H1 (cell line): ENCODE measurements around the gene FXN. TPM values are rescaled to one million over a fixed set of nuclear protein-coding genes. Genes with fewer than 3 reads are reported as not detected.

Source experiments
- ATF2 ChIP-seq: IDR thresholded peaks from 2 replicates; pipeline ENCODE4 v1.6.1; 2012; ENCODE audit warnings: low read length, inconsistent platforms
- BRCA1 ChIP-seq: IDR thresholded peaks from 2 replicates; pipeline ENCODE4 v1.6.1; 2012; ENCODE audit warnings: low read depth, low read length, improper control_type of control experiment
- CHD2 ChIP-seq: IDR thresholded peaks from 2 replicates; pipeline ENCODE4 v1.6.1; 2012; ENCODE audit warnings: low read length, improper control_type of control experiment
- EZH2 ChIP-seq: fragments of 200-600 bp; sonication (generic); IDR thresholded peaks from 2 replicates; pipeline ENCODE4 v1.7.1; 2012; ENCODE audit warnings: low read depth, mild to moderate bottlenecking, moderate library complexity, low read length, inconsistent platforms; ENCODE audit not compliant: severe bottlenecking
- FOSL1 ChIP-seq: IDR thresholded peaks from 2 replicates; pipeline ENCODE4 v1.6.1; 2011; ENCODE audit warnings: mild to moderate bottlenecking, low read depth, low read length, moderate library complexity; ENCODE audit not compliant: insufficient read depth
- HDAC2 ChIP-seq, 2 experiments: fragments of 300-600 bp in 1 of 2; sonication (generic) in 1 of 2; IDR thresholded peaks; 2 replicates each; pipeline ENCODE4 v1.6.1; 2011 to 2012; ENCODE audit warnings: low read depth in 2 of 2, low read length in 2 of 2, mild to moderate bottlenecking in 2 of 2, moderate library complexity in 2 of 2, borderline replicate concordance in 1 of 2, inconsistent platforms in 1 of 2
- HDAC6 ChIP-seq: IDR thresholded peaks from one replicate; pipeline ENCODE4 v1.7.1; 2012; ENCODE audit warnings: low read depth, mild to moderate bottlenecking, inconsistent platforms, low read length, moderate library complexity
- JUND ChIP-seq: IDR thresholded peaks from 2 replicates; pipeline ENCODE4 v1.6.1; 2011; ENCODE audit warnings: mild to moderate bottlenecking, improper control_type of control experiment, low read length
- polyA plus RNA-seq, 7 experiments: library from polyadenylated mRNA; depleted of rRNA in 3 of 7; stranded (reverse) in 5 of 7; unstranded in 2 of 7; fragments of >200 nt in 5 of 7; fragments of 200-250 nt in 2 of 7; gene quantifications; 1 replicate in 5 of 7; 2 replicates in 1 of 7; 4 replicates in 1 of 7; pipeline versions ENCODE4 v1.2.1 to v1.2.3, GENCODE V29; 2011 to 2013; ENCODE audit warnings: missing spikeins in 2 of 7, mixed read lengths in 2 of 7
- total RNA-seq: library from RNA; stranded (reverse); fragmentation: NEBNext Ultra II Directional; extraction: Animal tissue kit (Norgen Biotek cat#: 25700); gene quantifications from 2 replicates; pipeline ENCODE4 v1.2.1, GENCODE V29; 2021
- TF ChIP-seq, protein P1 (sequence below): fragments of 300-600 bp; sonication (generic); IDR thresholded peaks from 2 replicates; pipeline ENCODE4 v1.7.1; 2012; ENCODE audit warnings: low read length, moderate library complexity, mild to moderate bottlenecking, inconsistent platforms; ENCODE audit not compliant: insufficient replicate concordance
- TF ChIP-seq, protein P2 (sequence below): IDR thresholded peaks from 2 replicates; pipeline ENCODE4 v1.6.1; 2012; ENCODE audit warnings: inconsistent platforms

Gene FXN
- total and polyA plus RNA-seq, 2 of the 8 experiments (the other 6 are each of a cell fraction or from before 2014, with no cell fraction given), result 34.2 to 37.5 TPM

DNA sequence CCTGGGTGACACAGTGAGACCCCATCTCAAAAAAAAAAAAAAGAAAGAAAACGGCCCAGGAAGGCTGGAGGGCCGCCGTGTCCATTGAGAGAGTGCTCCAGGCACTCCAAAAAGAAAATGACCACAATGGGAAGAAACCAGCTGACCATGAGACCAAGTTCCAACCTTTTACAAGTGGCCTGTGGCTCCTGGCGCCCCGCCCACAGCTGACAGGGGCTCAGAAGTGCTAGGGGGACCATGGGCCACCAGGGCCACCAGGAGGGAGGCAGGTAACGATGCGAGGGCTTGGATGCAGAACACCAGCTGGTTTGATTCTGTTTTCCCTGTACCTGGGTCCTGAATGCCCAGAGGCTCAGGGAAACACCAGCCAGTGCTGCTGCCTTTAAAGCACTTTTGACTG, 34.6 kb downstream of the FXN start (continued):
- TF ChIP-seq, protein P1, sequence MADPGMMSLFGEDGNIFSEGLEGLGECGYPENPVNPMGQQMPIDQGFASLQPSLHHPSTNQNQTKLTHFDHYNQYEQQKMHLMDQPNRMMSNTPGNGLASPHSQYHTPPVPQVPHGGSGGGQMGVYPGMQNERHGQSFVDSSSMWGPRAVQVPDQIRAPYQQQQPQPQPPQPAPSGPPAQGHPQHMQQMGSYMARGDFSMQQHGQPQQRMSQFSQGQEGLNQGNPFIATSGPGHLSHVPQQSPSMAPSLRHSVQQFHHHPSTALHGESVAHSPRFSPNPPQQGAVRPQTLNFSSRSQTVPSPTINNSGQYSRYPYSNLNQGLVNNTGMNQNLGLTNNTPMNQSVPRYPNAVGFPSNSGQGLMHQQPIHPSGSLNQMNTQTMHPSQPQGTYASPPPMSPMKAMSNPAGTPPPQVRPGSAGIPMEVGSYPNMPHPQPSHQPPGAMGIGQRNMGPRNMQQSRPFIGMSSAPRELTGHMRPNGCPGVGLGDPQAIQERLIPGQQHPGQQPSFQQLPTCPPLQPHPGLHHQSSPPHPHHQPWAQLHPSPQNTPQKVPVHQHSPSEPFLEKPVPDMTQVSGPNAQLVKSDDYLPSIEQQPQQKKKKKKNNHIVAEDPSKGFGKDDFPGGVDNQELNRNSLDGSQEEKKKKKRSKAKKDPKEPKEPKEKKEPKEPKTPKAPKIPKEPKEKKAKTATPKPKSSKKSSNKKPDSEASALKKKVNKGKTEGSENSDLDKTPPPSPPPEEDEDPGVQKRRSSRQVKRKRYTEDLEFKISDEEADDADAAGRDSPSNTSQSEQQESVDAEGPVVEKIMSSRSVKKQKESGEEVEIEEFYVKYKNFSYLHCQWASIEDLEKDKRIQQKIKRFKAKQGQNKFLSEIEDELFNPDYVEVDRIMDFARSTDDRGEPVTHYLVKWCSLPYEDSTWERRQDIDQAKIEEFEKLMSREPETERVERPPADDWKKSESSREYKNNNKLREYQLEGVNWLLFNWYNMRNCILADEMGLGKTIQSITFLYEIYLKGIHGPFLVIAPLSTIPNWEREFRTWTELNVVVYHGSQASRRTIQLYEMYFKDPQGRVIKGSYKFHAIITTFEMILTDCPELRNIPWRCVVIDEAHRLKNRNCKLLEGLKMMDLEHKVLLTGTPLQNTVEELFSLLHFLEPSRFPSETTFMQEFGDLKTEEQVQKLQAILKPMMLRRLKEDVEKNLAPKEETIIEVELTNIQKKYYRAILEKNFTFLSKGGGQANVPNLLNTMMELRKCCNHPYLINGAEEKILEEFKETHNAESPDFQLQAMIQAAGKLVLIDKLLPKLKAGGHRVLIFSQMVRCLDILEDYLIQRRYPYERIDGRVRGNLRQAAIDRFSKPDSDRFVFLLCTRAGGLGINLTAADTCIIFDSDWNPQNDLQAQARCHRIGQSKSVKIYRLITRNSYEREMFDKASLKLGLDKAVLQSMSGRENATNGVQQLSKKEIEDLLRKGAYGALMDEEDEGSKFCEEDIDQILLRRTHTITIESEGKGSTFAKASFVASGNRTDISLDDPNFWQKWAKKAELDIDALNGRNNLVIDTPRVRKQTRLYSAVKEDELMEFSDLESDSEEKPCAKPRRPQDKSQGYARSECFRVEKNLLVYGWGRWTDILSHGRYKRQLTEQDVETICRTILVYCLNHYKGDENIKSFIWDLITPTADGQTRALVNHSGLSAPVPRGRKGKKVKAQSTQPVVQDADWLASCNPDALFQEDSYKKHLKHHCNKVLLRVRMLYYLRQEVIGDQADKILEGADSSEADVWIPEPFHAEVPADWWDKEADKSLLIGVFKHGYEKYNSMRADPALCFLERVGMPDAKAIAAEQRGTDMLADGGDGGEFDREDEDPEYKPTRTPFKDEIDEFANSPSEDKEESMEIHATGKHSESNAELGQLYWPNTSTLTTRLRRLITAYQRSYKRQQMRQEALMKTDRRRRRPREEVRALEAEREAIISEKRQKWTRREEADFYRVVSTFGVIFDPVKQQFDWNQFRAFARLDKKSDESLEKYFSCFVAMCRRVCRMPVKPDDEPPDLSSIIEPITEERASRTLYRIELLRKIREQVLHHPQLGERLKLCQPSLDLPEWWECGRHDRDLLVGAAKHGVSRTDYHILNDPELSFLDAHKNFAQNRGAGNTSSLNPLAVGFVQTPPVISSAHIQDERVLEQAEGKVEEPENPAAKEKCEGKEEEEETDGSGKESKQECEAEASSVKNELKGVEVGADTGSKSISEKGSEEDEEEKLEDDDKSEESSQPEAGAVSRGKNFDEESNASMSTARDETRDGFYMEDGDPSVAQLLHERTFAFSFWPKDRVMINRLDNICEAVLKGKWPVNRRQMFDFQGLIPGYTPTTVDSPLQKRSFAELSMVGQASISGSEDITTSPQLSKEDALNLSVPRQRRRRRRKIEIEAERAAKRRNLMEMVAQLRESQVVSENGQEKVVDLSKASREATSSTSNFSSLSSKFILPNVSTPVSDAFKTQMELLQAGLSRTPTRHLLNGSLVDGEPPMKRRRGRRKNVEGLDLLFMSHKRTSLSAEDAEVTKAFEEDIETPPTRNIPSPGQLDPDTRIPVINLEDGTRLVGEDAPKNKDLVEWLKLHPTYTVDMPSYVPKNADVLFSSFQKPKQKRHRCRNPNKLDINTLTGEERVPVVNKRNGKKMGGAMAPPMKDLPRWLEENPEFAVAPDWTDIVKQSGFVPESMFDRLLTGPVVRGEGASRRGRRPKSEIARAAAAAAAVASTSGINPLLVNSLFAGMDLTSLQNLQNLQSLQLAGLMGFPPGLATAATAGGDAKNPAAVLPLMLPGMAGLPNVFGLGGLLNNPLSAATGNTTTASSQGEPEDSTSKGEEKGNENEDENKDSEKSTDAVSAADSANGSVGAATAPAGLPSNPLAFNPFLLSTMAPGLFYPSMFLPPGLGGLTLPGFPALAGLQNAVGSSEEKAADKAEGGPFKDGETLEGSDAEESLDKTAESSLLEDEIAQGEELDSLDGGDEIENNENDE, result no peak
- no peak for TF ChIP-seq FOSL1
- TF ChIP-seq, protein P2, sequence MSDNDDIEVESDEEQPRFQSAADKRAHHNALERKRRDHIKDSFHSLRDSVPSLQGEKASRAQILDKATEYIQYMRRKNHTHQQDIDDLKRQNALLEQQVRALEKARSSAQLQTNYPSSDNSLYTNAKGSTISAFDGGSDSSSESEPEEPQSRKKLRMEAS, result no peak
- no peak for TF ChIP-seq HDAC2 (IDR thresholded peaks at IDR 0.05; ENCODE audit: borderline replicate concordance in 1 of 2, low read depth in 2 of 2, low read length in 2 of 2)
- TF ChIP-seq EZH2, result no peak
- no peak for TF ChIP-seq ATF2
- no peak for TF ChIP-seq JUND
- no peak for TF ChIP-seq CHD2
- no peak for TF ChIP-seq HDAC6
- no peak for TF ChIP-seq BRCA1
